ENCODE results near the gene HUS1B. TPM values are rescaled to one million over a fixed set of nuclear protein-coding genes. Genes with fewer than 3 reads are reported as not detected.

The HUS1B gene
- total RNA-seq, 4 donors from 2014 or later = 0.88 to 5.4 (median 3.0) TPM; not detected in 1

DNA sequence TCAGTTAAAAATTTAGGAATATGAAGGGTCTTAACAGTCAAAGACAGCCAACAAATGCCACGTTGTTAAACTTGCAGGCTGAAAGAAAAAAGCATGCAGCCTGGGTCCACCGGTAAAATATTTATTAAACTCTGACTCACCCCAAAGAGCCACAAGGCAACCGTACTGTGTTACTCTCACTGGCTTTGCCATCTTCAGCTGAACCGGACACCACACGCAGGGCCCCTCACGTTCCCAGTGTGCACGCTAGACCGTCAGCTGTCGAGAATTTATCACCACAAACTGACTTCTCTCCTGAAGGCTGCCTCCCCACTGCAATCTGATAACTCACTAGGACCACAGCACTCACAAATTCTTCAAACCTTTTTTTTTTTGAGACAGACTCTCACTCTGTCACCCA, 30.7 kb downstream of the HUS1B start:
- DNase-seq (ENCODE audit: low spot score) (no peak), ATAC-seq (ENCODE audit: low FRiP score) (no peak)
- TF ChIP-seq, protein P1, sequence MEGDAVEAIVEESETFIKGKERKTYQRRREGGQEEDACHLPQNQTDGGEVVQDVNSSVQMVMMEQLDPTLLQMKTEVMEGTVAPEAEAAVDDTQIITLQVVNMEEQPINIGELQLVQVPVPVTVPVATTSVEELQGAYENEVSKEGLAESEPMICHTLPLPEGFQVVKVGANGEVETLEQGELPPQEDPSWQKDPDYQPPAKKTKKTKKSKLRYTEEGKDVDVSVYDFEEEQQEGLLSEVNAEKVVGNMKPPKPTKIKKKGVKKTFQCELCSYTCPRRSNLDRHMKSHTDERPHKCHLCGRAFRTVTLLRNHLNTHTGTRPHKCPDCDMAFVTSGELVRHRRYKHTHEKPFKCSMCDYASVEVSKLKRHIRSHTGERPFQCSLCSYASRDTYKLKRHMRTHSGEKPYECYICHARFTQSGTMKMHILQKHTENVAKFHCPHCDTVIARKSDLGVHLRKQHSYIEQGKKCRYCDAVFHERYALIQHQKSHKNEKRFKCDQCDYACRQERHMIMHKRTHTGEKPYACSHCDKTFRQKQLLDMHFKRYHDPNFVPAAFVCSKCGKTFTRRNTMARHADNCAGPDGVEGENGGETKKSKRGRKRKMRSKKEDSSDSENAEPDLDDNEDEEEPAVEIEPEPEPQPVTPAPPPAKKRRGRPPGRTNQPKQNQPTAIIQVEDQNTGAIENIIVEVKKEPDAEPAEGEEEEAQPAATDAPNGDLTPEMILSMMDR (IDR thresholded peaks at IDR 0.05) = no peak

DNA sequence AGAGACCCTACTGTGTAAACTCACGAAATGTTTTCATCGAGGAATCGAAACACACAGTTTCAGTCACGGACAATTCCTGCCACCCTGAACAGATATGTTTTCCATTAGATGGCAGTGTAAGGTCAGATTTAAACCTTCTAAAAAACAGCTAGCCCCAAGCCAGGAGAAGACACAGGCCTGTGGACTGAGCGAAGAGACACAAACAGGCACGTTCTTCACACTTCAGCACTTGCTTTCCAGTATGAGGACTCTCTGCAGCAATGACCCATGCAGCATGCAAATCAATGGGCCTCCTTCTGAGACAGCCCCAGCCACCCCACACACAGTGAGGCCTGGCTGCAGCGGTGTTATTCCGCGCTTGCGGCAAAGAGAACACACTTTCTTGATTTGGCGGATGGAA, 31.9 kb downstream of the HUS1B start:
- TF ChIP-seq, protein P1 (IDR thresholded peaks at IDR 0.05) = no peak
- ATAC-seq (ENCODE audit: low FRiP score) (no peak), DNase-seq (ENCODE audit: low spot score) (no peak)

DNA sequence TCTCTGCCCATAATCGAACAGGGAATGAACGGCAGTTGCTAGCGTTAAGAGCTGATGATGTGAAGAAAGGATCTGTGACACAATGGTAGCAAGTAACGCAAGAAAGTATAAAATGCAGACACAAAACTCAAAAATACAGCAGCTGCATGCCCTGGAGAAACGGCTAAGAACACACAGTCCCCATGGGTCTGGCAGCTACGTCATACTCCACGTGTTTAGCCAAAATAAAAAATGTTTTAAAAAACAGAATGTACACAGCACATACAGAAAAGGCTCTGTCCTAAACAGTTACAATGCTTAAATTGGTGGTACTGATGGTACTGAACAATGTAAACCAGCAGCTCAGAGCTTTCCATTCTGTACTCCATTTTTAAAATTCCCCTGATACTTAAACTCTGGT, 34.4 kb downstream of the HUS1B start:
- ATAC-seq (ENCODE audit: low FRiP score) (no peak), DNase-seq (ENCODE audit: low spot score) (no peak)
- TF ChIP-seq, protein P1 (IDR thresholded peaks at IDR 0.05) = no peak

DNA sequence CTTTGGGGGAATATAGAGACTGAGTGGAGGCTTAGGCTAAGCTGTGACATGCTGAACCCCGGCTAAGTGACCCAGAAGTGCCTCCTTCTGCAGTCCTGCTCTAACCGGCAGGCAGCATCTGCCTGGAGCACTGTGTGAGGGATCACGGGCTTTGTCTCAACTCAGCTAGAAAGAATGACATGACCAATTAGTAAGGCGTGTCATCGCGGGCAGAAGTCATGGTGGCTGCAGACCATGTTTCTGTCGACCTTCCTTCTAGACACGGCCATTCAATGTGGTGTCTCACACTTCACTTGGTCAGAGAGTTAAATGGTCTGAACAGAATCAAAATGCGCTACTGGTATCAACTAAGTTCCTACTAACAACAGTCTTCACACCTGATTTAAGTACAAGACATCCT, 35.0 kb downstream of the HUS1B start:
- ATAC-seq (ENCODE audit: low FRiP score) (no peak), DNase-seq (ENCODE audit: low spot score) (no peak)
- TF ChIP-seq, protein P1 (IDR thresholded peaks at IDR 0.05) = no peak

DNA sequence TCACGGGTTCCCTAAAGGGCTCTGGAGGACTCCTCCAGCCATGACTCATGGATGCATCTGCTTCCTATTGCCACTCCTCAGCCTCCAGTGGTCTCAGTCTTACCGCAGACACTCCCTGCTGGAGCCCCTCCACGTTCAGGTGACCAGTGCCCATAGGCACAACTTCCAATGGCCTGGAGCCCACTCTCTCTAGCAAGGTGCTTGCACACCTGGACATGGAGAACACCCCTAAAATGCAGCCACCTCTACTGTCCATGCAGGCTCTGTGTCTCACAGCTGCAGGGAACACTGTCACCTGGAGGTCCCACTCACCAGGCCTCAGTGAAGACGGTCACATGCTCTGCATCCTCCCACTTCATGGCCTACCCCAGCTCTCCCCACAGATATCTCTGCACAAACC, 36.0 kb downstream of the HUS1B start:
- DNase-seq (ENCODE audit: low spot score) (no peak), ATAC-seq (ENCODE audit: low FRiP score) (no peak)
- TF ChIP-seq, protein P1 (IDR thresholded peaks at IDR 0.05) = no peak

DNA sequence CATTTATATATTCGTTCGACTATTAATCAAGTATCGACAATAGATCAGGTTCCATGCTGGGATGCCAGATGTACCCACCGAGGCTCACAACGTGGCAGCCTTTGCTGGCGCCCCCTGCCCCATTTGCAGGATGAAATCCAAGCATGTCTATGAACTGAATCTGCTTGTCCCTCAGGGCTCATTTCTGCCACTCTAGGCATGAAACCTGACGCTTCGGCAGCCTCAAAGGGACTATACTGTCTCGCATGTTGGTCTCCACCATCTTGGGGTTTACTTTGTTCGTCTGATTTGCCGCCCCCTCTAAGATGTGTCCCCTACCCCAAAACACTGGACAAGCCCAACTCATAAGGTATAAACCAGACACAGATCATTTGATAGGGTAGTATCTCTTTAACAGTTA, 36.7 kb downstream of the HUS1B start:
- ATAC-seq (ENCODE audit: low FRiP score) = no peak

DNA sequence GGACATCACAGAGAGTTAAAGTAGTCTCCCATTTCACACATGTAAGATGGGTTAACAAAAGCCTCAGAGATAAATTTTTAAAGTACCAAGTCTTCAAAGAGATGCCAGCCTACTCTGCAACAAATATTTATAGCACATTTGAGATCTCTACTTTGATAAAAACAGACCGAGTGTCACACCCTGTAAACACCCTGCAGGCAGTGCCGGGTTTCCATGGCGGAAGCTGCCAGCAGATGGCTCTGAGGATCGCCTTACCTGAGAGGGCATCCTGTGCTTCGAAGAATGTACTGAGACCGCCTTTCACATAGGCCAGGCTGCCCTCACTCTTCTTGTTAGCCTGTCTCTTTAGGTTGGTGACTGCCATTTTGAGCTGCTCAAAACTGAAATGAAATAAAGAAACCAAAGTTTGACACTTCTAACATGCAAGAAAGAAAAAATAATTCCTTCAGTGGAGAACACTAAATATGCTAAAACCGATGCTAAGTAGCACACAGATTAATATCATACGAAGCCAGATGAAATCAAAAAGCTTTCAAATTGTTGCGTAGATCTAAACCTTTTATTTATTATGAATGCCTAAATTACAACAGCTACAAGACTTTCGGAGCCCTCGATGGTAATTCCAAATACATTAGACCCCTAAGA, 39.3 kb downstream of the HUS1B start:
- TF ChIP-seq, protein P1 (IDR thresholded peaks at IDR 0.05) = no peak
- DNase-seq (ENCODE audit: low spot score) = no peak
- no peak for ATAC-seq (ENCODE audit: low FRiP score)

More for the DNA sequence above, 36.7 kb downstream of the HUS1B start:
- TF ChIP-seq, protein P1 (IDR thresholded peaks at IDR 0.05) = no peak
- no peak for DNase-seq (ENCODE audit: low spot score)

Measured in omental fat pad (tissue), 4 donors.